ENCODE data around the gene YY1. TPM values are rescaled to one million over a fixed set of nuclear protein-coding genes. Genes with fewer than 3 reads are reported as not detected.

Gene YY1
- total and polyA plus RNA-seq, 9 of the 15 experiments (the other 6 are each of a cell fraction or from before 2014, with no cell fraction given), result 20.8 to 74.2 (median 46.7) TPM

- TF ChIP-seq IFI16 (CRISPR knock-in tag; IDR thresholded peaks at IDR 0.05) (no peak), HMG20A (CRISPR knock-in tag; conservative IDR thresholded peaks at IDR 0.05) (no peak), RBFOX2 (IDR thresholded peaks at IDR 0.05; ENCODE audit: low read depth, low read length) (peak; percentile 79), ZNF140 (CRISPR knock-in tag; IDR thresholded peaks at IDR 0.05) (no peak), RFX1 (IDR thresholded peaks at IDR 0.05) (no peak), KHSRP (IDR thresholded peaks at IDR 0.05) (no peak), MEF2D (tag; conservative IDR thresholded peaks at IDR 0.05; ENCODE audit: low read depth) (no peak), ZBTB7A (IDR thresholded peaks at IDR 0.05; ENCODE audit: borderline replicate concordance, control insufficient read depth, low read depth, low read length) (no peak), HDAC3 (IDR thresholded peaks at IDR 0.05; ENCODE audit: borderline replicate concordance, partially characterized antibody) (no peak), PHF8 (IDR thresholded peaks at IDR 0.05; ENCODE audit: borderline replicate concordance, low read length) (peak; percentile 38; the same call in 1 of the 2 replicates), ZNF23 (CRISPR knock-in tag; IDR thresholded peaks at IDR 0.05) (no peak), RBM14 (IDR thresholded peaks at IDR 0.05; ENCODE audit: borderline replicate concordance, insufficient read depth, low read depth, low read length) (no peak), VEZF1 (CRISPR knock-in tag; IDR thresholded peaks at IDR 0.05) (peak; percentile 65; the same call in 1 of the 2 replicates), RNF2 (IDR thresholded peaks at IDR 0.05) (no peak), FUS (optimal IDR thresholded peaks at IDR 0.05; ENCODE audit: low read depth, low read length) (no peak), ZC3H11A (IDR thresholded peaks at IDR 0.05; ENCODE audit: low read depth, low read length) (no peak), PTRF (tag; IDR thresholded peaks at IDR 0.05) (no peak), ZNF121 (CRISPR knock-in tag; conservative IDR thresholded peaks at IDR 0.05) (no peak)
- TF ChIP-seq, protein P1, sequence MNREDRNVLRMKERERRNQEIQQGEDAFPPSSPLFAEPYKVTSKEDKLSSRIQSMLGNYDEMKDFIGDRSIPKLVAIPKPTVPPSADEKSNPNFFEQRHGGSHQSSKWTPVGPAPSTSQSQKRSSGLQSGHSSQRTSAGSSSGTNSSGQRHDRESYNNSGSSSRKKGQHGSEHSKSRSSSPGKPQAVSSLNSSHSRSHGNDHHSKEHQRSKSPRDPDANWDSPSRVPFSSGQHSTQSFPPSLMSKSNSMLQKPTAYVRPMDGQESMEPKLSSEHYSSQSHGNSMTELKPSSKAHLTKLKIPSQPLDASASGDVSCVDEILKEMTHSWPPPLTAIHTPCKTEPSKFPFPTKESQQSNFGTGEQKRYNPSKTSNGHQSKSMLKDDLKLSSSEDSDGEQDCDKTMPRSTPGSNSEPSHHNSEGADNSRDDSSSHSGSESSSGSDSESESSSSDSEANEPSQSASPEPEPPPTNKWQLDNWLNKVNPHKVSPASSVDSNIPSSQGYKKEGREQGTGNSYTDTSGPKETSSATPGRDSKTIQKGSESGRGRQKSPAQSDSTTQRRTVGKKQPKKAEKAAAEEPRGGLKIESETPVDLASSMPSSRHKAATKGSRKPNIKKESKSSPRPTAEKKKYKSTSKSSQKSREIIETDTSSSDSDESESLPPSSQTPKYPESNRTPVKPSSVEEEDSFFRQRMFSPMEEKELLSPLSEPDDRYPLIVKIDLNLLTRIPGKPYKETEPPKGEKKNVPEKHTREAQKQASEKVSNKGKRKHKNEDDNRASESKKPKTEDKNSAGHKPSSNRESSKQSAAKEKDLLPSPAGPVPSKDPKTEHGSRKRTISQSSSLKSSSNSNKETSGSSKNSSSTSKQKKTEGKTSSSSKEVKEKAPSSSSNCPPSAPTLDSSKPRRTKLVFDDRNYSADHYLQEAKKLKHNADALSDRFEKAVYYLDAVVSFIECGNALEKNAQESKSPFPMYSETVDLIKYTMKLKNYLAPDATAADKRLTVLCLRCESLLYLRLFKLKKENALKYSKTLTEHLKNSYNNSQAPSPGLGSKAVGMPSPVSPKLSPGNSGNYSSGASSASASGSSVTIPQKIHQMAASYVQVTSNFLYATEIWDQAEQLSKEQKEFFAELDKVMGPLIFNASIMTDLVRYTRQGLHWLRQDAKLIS (CRISPR knock-in tag; IDR thresholded peaks at IDR 0.05), result no peak
- TF ChIP-seq, protein P2, sequence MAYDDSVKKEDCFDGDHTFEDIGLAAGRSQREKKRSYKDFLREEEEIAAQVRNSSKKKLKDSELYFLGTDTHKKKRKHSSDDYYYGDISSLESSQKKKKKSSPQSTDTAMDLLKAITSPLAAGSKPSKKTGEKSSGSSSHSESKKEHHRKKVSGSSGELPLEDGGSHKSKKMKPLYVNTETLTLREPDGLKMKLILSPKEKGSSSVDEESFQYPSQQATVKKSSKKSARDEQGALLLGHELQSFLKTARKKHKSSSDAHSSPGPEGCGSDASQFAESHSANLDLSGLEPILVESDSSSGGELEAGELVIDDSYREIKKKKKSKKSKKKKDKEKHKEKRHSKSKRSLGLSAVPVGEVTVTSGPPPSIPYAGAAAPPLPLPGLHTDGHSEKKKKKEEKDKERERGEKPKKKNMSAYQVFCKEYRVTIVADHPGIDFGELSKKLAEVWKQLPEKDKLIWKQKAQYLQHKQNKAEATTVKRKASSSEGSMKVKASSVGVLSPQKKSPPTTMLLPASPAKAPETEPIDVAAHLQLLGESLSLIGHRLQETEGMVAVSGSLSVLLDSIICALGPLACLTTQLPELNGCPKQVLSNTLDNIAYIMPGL (CRISPR knock-in tag; IDR thresholded peaks at IDR 0.05), result 0 out of 2 replicates have a peak, but pooled peaks have one; percentile 46
- TF ChIP-seq, protein P3, sequence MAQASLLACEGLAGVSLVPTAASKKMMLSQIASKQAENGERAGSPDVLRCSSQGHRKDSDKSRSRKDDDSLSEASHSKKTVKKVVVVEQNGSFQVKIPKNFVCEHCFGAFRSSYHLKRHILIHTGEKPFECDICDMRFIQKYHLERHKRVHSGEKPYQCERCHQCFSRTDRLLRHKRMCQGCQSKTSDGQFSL (CRISPR knock-in tag; IDR thresholded peaks at IDR 0.05), result no peak
- TF ChIP-seq, protein P3 (tag; IDR thresholded peaks at IDR 0.05), result no peak
Observed at GRCh38 chr14:100239211-100239839, 381 bp downstream of the YY1 start (continued).
